ENCODE measurements around the gene RPS27A. TPM values are rescaled to one million over a fixed set of nuclear protein-coding genes. Genes with fewer than 3 reads are reported as not detected.

Gene RPS27A
- total RNA-seq, 2 experiments from 2014 or later: 1,457 to 1,492 TPM

DNA sequence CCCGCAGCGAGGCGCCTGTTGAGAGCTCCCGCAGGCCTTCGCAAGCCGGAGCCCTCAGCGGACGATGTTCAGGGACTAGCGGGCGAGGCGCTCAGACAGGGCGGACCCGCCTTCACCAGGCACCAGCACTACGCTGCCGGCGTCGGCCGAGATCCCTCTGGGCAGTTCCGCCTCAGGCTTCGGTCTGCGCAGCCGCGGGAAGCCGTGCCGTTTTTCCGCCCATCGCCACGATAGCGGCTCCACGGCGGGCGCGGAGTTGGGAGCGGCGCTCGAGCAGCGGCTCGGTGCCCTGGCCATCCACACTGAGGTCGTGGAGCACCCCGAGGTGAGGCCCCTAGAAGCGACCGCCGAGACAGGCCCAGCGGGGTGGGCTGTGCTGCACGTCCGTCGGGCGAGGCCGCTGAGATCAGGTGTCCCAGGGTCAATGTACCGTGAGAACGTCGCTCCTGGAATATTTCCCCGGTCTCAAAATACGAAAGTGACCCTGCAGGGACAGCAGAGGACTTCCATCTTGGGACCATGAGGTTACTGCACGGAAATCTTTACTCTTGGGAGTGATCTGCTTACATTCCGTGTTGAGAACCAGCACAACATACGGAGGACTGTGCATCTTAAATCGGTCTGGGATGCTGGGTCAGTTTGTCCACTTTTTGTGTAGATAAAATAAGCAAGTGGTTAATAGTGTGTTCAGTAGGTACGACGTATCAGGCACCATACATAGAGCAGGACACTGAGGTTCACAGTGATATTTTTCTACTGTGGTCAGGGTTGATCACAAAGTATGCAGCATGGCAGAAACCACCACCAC is 49.8 kb downstream of the RPS27A start:
- intact Hi-C loops (cut with micrococcal nuclease): loop anchor here (10.0 kb wide), 1 partner anchor 142 kb away; no protein-coding TSS in a partner anchor
- no peaks in the 10 kb centered on the region for H3K9me3 Mint-ChIP-seq
- peak overlapping the region; percentile 94 for H3K27ac Mint-ChIP-seq
- peaks cover 8% of the 10 kb centered on the region for H3K36me3 Mint-ChIP-seq (ENCODE audit: low read depth)
- DNase-seq (peak; percentile 89), ATAC-seq (peak; percentile 99)
- POLR2A ChIA-PET: interaction anchor here (1.0 kb wide), 1 partner anchor 12 kb away, joined by 3 read pairs; no protein-coding TSS in a partner anchor
- TF ChIP-seq, protein P1, sequence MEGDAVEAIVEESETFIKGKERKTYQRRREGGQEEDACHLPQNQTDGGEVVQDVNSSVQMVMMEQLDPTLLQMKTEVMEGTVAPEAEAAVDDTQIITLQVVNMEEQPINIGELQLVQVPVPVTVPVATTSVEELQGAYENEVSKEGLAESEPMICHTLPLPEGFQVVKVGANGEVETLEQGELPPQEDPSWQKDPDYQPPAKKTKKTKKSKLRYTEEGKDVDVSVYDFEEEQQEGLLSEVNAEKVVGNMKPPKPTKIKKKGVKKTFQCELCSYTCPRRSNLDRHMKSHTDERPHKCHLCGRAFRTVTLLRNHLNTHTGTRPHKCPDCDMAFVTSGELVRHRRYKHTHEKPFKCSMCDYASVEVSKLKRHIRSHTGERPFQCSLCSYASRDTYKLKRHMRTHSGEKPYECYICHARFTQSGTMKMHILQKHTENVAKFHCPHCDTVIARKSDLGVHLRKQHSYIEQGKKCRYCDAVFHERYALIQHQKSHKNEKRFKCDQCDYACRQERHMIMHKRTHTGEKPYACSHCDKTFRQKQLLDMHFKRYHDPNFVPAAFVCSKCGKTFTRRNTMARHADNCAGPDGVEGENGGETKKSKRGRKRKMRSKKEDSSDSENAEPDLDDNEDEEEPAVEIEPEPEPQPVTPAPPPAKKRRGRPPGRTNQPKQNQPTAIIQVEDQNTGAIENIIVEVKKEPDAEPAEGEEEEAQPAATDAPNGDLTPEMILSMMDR (IDR thresholded peaks at IDR 0.05): no peak
- no peaks in the 10 kb centered on the region for H3K27me3 Mint-ChIP-seq
- H3K4me3 Mint-ChIP-seq: peak overlapping the region; percentile 95
- CTCF ChIA-PET: no interaction called here
- peaks cover 20% of the 10 kb centered on the region for H3K4me1 Mint-ChIP-seq (ENCODE audit: low read depth)

DNA sequence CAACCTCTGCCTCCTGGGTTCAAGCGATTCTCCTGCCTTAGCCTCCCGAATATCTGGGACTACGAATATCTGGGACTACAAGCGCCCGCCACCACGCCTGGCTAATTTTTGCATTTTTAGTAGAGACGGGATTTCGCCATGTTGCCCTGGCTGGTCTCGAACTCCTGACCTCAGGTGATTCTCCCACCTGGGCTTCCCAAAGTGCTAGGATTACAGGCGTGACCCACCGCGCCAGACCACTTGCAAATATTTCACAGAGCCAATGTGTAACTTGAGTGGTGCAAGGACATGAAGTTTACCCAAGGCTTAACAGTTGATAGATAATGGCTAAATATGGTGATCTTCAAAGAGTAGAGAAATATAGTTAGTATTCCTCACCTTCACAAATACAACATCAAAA is 50.6 kb downstream of the RPS27A start:
- no peaks in the 10 kb centered on the region for H3K9me3 Mint-ChIP-seq
- peaks cover 8% of the 10 kb centered on the region for H3K36me3 Mint-ChIP-seq (ENCODE audit: low read depth)
- intact Hi-C loops (cut with micrococcal nuclease): loop anchor here (10.0 kb wide), 1 partner anchor 142 kb away; no protein-coding TSS in a partner anchor
- no peaks in the 10 kb centered on the region for H3K27me3 Mint-ChIP-seq
- ATAC-seq (no peak), DNase-seq (no peak)
- POLR2A ChIA-PET: no interaction called here
- peak overlapping the region; percentile 95 for H3K4me3 Mint-ChIP-seq
- TF ChIP-seq, protein P1 (IDR thresholded peaks at IDR 0.05): no peak
- peak overlapping the region; percentile 2 for H3K27ac Mint-ChIP-seq
- CTCF ChIA-PET: no interaction called here
- peaks cover 20% of the 10 kb centered on the region for H3K4me1 Mint-ChIP-seq (ENCODE audit: low read depth)

Other genes starting within 250 kb of the RPS27A start
- 10 to 100 TPM; 81.5 to 85.0 TPM for gene RTN4, start 182.2 kb upstream of the RPS27A start, total RNA-seq
- 1 to 10 TPM; 4.2 to 5.6 TPM for gene CLHC1, start 395 bp upstream of the RPS27A start, total RNA-seq
- gene MTIF2, start 36.5 kb downstream of the RPS27A start, total RNA-seq: 10 to 100 TPM; 50.5 to 51.1 TPM
- gene CCDC88A, start 187.2 kb downstream of the RPS27A start, total RNA-seq: 10 to 100 TPM; 14.8 to 15.8 TPM